ENCODE results near the gene STXBP4.

- TF ChIP-seq CTCF (IDR thresholded peaks at IDR 0.05; ENCODE audit: low read length): no peak
- no peak for TF ChIP-seq EZH2 (IDR thresholded peaks at IDR 0.05; ENCODE audit: borderline replicate concordance, low read length)
These were observed 188.6 kb downstream of the STXBP4 start for GRCh38 chr17:55157165-55157564.

Measured in OCI-LY1 (cell line).